ENCODE measurements around the gene MEGF9.
"Not testable (repeated sequence)": the region's sequence is repeated elsewhere in the genome, so short reads cannot be mapped to it uniquely, and the experiment has no call there.

The MEGF9 gene

DNA sequence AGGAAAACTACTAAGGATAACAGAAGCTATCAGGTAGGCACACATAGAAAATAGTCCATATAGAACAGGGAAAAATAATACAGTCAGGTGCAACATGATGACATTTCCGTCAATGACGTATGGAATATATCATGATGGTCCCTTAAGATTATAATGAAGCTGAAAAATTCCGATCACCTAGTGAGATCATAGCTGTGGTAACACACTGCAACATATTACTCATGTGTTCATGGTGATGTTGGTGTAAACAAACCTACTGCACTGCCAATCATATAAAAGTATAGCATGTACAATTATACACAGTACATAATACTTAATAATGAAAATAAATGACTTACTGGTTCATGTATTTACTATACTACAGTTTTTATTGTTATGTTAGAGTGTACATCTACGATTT, 60.0 kb downstream of the MEGF9 start:
- FAIRE-seq: no peak

- no peak for FAIRE-seq
Observed at GRCh38 chr9:120653762-120654161, 60.5 kb downstream of the MEGF9 start.

GRCh38 chr9:120652934-120653333, 61.3 kb downstream of the MEGF9 start:
- no peak for FAIRE-seq

- no peak for FAIRE-seq
Observed at GRCh38 chr9:120650352-120650751, 63.9 kb downstream of the MEGF9 start.

DNA sequence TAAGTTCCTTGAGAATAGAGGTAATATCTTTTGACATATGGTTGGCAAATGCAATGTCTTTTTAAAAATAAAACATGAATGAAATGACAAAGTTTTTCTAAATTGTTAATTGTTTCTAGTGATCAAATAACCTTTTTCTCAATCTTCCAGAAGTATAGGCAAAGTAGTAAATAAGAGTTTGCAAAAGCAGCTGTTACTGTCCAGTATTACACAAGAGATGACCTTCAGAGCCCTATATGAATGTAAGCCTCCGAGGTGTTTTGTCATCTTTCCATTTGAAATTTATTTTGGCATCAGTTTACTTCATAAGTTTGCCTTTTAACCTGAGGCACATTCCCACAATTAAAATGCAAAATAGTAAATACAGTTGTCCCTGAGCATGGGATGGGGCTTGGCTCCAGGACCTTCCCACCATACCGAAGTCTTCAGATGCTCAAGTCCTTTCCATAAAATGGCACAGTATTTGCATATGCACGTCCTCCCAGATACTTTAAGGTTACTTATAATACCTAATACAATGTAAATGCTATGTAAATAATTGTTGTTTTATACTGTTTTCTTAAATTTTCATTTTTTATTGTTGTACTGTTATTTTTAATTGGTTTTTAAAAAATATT, 65.6 kb downstream of the MEGF9 start:
- FAIRE-seq: no peak

- no peak for FAIRE-seq
Observed at GRCh38 chr9:120646948-120647347, 67.3 kb downstream of the MEGF9 start.

DNA sequence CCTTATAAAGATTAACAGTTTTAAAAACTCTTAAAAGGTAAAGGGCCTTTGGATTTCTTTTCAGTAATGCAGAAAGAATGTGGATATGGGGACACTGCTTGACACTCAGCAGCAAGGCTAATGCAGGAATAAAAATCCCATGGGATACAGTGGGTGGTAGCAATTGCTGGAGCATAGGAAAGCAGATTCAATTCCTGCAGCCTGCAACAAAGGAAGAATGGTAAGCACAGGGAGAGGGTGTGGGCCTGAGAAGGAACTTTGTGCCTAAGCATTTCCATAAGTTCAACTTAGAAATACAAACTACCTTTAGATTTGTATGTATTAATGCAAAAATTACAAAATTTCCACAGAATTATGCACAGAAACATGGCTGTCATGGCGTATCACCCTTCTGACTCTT, 68.5 kb downstream of the MEGF9 start:
- FAIRE-seq: no peak

DNA sequence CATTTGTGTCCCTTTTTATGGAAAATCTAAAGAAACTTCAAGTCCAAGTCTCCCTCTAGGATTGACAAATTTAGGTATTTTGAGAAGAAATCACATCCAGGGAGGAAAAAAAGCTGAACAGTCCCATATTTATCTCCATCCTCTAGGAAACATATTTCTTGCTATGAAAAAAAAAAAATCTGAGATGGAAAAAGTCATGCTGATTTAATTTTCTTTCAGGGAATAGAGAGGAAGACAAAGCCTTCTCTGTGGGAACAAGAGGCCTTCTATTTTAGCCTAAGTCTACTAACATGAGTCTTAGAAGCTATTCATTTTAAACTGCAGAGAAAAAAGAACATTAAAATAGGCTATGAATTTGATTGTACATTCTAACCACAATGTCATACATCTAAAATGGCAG, 71.2 kb downstream of the MEGF9 start:
- FAIRE-seq: no peak

- FAIRE-seq: no peak
Observed at GRCh38 chr9:120642129-120642770, 72.0 kb downstream of the MEGF9 start.

DNA sequence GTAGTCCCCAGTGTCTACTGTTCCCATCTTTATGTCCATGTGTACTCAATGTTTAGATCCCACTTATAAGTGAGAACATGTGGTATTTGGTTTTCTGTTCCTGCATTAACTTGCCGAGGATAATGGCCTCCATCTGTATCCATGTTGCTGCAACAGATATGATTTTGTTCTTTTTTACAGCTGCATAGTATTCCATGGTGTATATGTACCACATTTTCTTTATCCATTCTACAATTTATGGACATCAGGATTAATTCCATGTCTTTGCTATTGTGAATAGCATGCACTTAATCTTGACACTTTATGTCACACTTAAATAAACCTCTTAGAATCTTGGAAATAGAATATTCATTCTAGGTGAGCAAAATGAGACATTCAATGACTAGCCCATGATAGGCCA, 73.4 kb downstream of the MEGF9 start:
- FAIRE-seq: not testable (repeated sequence)

DNA sequence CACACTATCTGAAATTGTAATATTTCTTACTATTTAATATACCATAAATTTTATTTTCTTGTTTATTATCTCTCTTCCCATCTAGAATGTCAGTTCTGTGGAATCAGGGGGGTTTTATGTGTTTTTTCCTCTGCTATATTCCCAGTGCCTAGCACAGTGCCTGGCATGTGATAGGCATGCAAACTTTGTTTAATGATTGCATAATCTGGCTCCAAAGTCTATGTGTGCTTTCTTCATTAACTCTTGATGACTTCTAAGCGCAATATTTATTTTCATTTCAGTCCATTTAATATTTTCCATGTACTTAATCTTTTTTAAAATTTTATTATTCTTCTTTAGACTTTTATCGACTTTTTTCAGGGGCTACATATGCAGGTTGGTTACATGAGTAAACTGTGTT, 73.9 kb downstream of the MEGF9 start:
- no peak for FAIRE-seq

DNA sequence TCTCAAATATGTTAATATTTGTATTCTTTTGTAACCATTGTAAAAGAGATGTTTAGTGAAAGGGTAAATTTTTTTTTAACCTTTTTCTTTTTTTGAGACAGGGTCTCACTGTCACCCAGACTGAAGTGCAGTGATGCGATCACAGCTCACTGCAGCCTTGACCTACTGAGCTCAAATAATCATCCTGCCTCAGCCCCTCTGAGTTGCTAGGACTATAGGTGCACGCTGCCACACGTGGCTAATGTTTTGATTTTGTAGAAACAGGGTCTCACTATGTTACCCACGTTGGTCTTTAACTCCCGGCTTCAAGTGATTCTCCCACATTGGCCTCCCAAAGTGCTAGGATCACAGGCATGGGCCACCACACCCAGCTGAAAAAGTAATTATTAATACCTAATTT, 76.4 kb downstream of the MEGF9 start:
- no peak for FAIRE-seq

DNA sequence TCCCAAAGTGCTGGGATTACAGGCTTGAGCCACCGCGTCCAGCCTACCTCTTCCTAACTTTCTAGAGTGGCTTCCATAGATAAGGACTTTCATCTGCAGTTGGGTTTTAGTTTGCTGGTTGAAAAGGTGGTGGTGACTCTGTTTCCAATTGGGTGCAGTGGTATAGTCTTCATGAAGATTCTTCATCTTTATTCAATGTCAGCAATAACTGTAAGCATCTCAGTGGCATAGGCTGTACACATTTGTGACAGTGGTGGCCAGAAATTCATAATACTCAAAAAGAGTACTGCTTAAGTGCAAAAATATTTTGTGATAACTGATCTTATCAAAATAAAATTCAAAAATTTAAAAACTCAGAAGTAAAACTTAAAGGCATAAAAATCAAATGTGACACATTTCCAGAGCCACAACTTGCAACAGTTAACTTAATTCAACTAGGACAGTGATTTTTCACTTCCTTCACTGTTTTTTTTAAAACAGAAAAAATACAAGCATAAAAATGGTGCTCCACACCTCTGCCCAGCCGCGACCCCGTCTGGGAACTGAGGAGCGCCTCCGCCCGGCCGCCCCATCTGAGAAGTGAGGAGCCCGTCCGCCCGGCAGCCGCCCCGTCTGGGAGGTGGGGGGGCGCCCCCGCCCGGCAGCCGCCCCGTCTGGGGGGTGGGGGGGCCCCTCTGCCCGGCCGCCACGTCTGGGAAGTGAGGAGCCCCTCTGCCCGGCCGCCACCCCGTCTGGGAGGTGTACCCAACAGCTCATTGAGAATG, 77.9 kb downstream of the MEGF9 start:
- no peak for FAIRE-seq

GRCh38 chr9:120635011-120635410, 79.3 kb downstream of the MEGF9 start:
- no peak for FAIRE-seq

GRCh38 chr9:120630333-120630732, 83.9 kb downstream of the MEGF9 start:
- FAIRE-seq: no peak

GRCh38 chr9:120628925-120629497, 85.3 kb downstream of the MEGF9 start:
- not testable (repeated sequence) for FAIRE-seq

- no peak for FAIRE-seq
Observed at GRCh38 chr9:120628207-120628924, 85.9 kb downstream of the MEGF9 start.

- no peak for FAIRE-seq
Observed at GRCh38 chr9:120627073-120627472, 87.2 kb downstream of the MEGF9 start.

- FAIRE-seq: no peak
Observed at GRCh38 chr9:120626512-120626911, 87.8 kb downstream of the MEGF9 start.

- no peak for FAIRE-seq
Observed at GRCh38 chr9:120625222-120625621, 89.0 kb downstream of the MEGF9 start.

GRCh38 chr9:120622790-120623189, 91.5 kb downstream of the MEGF9 start:
- FAIRE-seq: no peak

DNA sequence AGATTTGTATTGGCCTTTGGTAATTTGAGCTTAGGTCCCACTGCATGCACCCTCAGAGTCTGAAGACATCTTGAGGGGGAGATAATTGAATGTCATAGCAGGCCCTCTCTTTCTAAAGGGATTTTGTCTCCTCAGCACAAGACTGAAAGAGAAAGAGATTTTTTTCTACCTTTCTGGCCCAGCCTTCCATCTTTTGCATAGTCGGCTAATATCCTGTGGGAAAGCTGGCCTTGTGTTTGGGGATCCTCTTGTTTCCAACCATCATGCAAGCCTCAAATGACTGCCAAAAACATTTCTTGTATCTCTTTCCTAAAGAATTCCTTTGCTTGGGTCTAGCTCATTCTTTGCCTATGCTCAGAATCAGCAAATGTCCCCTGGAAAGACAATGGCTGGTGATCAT, 92.3 kb downstream of the MEGF9 start:
- no peak for FAIRE-seq
